Stimulated activated CD8-positive, alpha-beta memory T cell treated with anti-CD3 and anti-CD28 coated beads, Interleukin-12 subunit alpha, Interleukin-12 subunit beta, amount 100 ng/mL, for 24 hours (primary cell): ENCODE measurements around the gene PPP1R14C.
"Not testable (repeated sequence)": the region's sequence is repeated elsewhere in the genome, so short reads cannot be mapped to it uniquely, and the experiment has no call there.

Experiments
- DNase-seq: peaks from one replicate; pipeline ENCODE4 v3.0.0-alpha.2; 2020; ENCODE audit errors: extremely low read depth

PPP1R14C gene, protein sequence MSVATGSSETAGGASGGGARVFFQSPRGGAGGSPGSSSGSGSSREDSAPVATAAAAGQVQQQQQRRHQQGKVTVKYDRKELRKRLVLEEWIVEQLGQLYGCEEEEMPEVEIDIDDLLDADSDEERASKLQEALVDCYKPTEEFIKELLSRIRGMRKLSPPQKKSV

DNA sequence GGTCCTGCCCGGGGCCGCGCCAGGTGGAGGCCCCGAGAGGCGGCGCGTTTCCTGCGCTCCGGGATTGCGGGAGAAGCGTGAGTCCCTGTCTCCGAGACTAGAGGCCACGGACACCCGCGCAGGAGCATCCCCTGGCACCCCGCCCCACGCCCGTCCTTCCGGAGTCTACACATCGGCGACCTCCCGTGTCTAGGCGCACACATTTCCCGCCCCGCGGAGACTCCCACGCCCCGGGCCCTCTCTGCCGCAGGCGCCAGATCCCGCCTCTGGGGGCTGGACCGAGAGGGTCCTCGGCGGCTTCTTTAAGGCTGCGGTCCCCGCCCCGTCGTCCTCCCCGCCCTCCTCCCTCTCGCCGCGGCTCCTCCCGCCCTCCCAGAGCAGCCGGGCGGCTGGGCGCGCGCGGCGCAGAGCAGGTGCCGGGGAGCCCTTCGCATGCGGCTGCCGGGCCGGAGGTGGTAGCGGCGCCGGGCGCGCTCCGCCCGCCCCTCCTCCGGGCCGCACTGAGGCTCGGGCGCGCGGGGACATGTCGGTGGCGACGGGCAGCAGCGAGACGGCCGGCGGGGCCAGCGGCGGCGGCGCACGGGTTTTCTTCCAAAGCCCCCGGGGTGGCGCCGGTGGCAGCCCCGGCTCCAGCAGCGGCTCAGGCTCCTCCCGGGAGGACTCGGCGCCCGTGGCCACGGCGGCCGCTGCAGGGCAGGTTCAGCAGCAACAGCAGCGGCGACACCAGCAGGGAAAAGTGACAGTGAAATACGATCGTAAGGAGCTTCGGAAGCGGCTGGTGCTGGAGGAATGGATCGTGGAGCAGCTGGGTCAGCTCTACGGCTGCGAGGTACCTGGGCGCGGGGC lies at the start of gene PPP1R14C:
Gene PPP1R14C (plus strand): TSS at position 375 of the 846 bp plus-strand sequence. CDS start 149 bp downstream, at position 524.
- no peak for DNase-seq

DNA sequence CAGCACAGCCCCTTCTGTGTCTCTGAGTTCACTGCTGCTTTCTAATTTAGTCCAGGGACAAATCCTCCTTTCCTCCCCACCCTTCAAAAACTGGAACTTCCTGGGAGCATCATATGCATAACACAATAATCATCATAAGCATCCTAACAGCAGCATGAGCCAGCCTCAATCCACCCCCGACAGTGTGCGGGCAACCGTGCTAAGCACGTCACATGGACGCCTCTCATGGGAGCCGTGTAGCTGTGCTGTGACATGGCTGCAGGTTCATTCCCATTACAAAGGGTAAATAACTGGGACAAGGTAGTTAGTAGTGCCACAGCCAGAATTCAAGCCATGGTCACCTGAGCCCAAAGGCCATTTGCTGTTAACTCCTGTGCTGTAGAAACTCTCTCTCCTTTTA lies 49.4 kb upstream of the PPP1R14C start:
- no peak for DNase-seq

DNA sequence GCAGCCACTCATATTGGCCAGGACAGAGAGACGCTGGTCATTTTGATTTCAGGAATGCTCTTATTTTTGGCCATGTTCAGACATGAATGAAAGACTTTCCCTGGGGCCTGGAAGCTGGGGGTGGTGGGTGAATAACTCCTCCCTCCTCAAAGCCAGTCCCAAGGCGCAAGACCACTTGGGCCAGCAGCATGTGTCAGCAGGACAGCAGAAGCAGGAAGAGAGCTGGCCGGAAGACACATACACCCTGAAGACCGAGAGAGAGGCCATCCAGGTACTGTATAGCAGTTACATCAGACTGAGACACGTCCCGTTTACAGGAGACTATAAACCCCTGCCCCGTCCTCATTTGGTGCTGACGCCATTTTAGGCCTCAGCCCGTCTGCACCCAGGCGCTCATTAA lies 44.7 kb upstream of the PPP1R14C start:
- DNase-seq: no peak

DNA sequence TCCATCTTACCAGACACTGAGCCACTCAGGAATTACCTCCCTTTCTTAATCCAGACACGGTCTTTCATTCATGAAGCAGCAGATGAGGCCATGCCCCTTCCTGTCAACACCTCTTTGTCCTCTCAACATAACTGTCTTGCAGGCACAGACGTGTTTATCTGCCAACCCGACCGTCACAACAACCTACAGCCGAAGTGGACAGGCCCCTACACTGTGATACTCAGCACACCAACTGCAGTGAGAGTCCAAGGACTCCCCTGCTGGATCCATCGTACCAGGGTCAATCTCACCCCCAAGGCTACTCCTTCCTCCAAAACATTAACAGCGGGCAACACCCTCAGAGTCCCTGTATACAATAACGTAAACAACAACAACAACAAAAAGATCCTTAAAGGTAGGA lies 43.3 kb upstream of the PPP1R14C start:
- no peak for DNase-seq

DNA sequence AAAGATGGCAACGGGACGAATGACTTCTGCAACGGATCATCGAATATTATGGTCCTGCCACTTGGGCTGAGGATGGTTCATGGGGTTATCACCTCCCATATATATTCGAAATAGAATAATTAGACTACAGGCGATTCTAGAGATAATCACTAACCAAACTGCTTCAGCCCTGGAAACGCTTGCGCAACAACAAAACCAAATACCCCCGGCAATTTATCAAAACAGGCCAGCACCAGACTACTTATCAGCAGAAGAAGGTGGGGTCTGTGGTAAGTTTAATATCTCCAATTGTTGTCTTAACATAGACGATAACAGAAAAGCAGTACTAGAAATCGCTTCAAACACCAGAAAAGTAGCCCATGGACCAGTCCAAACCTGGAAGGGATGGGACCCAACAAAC lies 42.9 kb upstream of the PPP1R14C start:
- no peak for DNase-seq

DNA sequence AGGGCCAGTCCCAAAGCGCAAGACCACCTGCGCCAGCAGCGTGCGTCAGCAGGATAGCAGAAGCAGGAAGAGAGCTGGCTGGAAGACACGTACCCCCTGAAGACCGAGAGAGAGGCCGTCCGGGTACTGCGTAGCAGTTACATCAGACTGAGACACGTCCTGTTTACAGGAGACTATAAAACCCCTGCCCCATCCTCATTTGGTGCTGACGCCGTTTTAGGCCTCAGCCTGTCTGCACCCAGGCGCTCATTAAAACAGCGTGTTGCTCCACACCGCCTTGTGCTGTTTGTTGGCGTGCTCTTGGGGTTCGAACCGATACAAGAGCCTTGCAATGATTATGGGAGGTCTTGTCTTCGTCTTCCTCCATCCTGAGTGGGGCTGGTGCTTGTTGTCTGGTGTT lies 42.1 kb upstream of the PPP1R14C start:
- no peak for DNase-seq

DNA sequence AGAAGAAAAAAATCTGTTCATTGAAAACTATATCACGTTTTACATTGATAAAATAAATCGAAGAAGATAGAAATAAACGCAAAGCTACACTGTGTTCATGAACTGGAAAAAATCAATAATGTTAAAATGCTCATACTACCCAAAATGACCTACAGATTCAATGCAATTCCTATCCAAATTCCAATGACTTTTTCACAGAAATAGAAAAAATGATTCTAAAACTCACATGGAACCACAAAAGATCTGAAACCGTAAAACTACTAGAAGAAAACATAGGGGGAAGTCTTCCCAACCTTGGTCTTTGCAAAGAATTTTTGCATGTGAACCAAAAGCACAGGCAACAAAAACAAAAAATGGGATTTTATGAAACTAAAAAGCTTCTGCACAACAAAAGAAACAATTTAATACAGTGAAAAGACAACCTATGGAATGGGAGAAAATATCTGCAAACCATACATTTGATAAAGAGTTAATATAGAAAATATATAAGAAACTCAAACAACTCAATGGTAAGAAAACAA lies 40.0 kb upstream of the PPP1R14C start:
- no peak for DNase-seq

DNA sequence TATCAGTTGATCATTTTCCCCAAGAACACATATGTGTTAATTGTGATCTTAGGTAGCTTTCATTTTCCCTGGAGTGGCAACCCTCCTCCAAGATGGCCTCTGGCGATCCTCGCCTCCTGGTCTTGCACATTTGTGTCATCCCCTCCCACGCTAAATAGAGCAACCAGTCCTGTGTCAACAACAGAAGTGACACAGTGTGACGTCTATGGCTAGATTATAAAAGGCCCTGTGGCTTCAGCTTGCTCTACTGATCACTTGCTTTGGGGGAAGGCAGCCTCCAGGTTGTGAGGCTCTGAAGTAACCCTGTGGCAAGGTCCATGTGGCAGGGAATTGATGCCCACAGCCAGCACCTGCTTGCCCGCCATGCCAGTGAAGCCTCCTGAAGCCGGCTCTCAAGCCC lies 30.6 kb upstream of the PPP1R14C start:
- no peak for DNase-seq

DNA sequence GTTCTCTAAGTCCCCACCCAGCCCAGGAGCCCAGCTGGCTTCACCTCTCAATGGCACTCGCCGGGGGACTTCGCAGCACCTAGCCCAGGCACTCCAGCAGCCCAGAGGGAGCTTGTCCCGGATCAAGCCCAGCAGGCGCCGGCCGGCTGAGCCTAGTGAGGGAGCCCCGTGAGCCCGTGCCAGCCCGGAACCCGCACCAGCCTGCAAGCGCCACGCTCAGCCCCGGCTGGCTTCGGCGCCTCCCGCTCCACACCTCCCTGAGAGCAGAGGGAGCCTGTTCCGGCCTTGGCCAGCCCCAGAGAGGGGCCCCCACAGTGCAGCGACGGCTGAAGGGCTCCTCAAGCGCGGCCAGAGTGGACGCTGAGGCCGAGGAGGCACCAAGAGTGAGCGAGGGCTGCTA lies 27.1 kb upstream of the PPP1R14C start:
- DNase-seq: no peak

DNA sequence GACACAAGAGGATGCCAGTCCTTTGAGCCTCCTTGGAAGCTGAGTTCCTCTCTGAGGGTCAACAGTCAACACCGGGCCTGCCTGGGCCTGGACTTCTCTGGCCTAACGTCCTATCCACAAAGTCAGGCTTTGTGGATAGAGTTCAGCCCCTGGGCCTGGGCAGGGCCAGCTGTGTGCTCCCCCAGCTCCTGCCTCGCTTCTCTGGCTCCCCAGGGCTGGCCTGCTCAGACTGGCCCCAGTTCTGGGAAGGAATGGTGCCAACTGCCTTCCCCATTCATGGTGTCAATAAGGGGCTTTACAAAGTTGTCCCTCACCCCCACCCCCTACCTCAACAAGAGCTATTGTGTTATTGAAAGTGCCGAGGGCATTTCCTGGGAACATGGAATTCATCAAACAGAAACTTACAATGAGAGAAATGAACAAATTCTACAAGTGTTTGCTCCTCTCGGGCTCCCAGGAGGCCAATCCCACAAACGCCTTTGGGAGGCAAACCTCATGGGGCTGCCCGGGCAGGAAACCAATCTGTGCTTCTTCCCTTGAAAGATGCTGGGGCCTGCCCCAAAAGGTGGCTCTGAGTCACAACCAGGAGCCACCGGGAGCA lies 26.5 kb upstream of the PPP1R14C start:
- no peak for DNase-seq

DNA sequence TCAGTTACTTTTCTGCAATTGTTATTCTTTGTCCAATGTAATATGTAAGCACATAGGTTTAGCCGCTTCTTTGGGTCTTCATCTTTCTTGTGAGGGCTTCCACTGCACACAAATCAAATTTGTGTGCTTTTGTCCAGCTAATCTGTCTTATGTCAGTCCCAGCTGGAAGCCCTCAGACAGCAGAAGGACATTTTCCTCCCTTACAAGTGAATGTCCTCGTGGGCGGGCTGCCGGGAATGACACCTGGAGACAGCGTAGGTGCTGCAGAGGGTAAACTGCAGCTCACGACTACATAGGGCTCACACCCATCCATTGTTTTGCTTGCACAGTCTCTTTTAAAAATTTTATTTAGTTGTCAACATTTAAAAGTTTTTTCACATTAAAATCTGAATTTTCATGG lies 24.6 kb upstream of the PPP1R14C start:
- no peak for DNase-seq

DNA sequence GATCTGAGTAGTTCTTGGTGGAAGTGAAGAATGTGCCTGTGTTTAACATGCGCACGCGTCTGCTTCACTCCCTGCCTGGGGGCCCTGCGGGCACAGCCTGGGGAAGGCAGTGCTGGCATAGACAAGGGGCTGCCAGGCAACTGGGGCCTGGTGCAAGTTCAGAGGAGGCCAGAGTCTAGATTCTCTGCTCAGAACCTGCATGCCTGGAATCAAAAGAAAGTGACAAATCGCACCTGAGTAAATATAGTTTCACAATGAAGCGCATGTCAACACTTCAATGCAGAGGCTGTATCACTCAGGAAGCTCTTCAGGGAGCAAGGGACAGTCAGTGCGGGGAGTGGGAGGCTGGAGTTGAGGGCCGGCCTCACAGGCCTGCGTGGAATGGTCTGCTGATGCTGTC lies 24.2 kb upstream of the PPP1R14C start:
- no peak for DNase-seq

DNA sequence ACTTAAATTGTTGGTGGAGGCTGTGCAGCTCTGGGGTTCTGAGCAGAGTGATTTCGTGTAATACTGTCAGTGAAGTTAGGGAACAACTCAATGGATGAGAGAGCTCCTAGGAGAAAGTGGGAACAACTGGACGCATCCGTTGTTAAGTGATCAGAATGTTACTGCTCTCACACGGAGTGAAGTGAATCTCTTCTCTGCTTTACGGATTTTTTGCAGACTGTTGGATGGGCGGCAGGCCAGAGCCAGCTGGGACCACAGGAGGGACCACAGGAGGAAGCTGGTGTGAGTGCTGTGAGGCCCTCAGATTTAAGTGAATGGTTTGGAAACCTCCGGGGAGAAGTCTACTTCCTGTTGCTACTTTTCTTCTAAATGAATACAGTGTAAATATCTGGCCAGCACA lies 23.7 kb upstream of the PPP1R14C start:
- no peak for DNase-seq

DNA sequence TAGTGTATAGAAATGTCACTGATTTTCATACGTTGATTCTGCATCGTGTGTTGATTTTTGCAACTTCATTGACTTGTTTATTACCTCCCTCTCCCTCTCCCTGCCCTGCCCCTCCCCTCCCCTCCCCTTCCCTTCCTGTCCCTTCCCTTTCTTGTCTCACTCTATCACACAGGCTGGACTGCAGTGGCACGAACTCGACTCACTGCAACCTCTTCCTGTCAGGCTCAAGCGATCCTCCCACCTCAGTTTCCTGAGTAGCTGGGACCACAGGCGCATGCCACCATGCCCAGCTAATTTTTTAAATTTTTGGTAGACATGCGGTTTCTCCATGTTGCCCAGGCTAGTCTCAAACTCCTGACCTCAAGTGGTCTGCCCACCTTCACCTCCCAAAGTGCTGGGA lies 19.2 kb upstream of the PPP1R14C start:
- DNase-seq: no peak

DNA sequence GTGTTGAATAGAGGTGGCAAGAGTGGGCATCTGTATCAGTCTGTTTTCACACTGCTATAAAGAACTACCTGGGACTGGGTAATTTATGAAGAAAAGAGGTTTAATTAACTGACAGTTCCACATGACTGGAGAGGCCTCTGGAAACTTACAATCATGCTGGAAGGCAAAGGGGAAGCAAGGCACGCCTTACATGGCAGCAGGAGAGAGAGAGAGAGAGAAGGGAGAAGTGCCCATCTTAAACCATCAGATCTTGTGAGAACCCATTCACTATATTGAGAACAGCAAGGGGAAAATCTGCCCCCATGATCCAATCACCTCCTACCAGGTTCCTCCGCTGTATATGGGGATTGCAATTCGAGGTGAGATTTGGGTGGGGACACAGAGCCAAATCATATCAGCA lies 18.6 kb upstream of the PPP1R14C start:
- no peak for DNase-seq

DNA sequence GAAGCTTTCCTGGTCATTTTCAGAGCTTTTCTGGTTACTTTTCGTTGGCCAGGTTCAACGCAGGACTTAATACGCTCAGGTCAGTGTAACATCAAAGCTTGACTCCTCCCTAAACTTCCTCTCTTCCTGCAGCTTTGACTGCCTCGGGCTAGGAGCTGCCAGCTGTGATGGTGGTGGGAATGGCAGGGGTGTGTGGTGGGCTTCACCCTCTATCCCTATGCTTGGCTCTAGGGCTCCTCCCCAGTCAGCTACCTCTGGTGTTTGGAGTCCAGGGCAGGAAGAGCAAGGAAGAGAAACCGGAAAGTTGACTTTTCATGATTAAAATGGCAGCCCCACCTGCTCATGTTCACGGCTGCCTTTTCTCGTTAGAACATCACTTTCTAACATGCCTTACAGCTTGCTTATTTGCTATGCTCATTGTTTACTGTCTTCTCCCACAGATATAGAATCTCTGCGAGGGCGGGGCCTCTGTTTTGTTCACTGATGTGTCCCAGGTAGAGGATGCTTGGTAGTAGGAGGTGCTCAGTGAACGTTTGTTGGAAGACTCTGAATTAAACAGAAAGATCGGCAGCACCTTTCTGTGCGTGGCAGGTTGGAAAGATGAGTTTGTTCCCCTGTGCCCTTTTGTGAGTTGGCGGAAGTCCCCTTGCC lies 16.1 kb upstream of the PPP1R14C start:
- DNase-seq: no peak

DNA sequence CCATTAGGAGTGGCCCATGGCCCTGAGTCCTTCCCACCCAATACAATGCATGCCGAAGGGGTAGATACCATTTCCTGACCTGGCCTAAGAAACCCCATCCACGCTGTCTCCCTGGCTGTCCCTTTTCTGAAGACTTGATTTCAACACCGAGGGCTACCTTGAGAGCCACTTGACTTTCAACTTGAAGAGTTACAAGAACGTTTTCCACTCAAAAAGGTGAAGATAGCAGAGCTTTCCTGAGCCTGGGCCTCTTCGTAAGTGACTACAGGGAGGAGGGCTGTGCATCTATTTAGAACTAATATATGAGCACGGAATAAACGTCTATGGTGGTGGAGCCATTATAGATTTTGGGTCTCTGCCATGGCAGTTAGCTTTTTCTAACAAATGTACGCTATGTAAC lies 14.4 kb upstream of the PPP1R14C start:
- no peak for DNase-seq

DNA sequence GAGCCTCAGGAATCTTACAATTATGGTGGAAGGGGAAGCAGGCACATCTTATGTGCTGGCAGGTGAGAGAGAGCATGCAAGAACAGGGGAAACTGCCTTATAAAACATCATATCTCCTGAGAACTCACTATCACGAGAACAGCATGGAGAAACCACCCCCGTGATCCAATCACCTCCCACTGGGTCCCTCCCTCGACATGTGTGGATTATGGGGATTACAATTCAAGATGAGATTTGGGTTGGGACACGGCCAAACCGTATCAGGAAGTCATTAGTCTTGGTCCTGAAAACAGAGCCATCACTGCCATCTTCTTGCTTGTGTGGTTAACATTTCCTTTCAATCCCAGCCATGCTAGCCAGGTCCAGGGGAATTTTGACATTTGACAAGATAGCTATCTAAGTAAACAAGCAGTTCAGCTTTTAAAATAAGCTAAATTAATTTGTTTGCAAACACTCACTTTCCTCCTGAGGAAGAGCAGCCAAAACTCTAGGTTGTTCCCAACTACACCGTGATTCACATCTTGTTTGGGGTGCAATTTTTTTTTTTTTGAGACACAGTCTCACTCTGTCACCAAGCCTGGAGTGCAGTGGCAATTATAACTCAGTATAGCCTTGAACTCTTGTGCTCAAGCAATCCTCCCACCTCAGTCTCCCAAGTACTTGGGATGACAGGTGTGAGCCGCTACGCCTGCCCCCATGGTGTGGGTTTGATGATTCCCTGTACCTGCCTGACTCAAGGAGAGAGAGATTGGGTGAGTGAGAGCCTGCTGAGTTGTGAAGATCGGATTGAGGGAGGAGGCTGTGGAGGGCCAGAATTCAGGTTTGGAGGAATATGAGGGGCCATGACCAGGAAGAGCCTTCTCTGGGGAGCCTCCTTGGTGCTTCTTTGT lies 13.0 kb upstream of the PPP1R14C start:
- no peak for DNase-seq

DNA sequence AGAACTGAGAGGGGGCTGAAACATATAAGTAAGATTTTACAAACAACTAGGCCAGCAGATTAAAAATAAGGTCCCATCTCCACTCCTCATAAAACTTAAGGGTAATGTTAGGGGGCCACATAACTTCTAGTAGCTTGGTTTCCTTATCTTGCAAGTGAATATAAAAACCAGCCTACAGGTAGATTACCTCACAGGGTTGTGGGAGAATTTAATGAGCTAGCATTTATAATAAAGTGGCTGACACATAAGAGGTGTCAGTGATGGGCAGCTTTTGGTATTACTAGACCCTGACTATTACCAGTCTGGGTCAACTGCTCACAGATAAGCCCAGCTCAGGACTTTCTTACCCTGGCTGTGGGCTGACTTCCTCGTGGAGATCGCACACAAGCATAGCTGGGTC lies 9.2 kb upstream of the PPP1R14C start:
- no peak for DNase-seq

DNA sequence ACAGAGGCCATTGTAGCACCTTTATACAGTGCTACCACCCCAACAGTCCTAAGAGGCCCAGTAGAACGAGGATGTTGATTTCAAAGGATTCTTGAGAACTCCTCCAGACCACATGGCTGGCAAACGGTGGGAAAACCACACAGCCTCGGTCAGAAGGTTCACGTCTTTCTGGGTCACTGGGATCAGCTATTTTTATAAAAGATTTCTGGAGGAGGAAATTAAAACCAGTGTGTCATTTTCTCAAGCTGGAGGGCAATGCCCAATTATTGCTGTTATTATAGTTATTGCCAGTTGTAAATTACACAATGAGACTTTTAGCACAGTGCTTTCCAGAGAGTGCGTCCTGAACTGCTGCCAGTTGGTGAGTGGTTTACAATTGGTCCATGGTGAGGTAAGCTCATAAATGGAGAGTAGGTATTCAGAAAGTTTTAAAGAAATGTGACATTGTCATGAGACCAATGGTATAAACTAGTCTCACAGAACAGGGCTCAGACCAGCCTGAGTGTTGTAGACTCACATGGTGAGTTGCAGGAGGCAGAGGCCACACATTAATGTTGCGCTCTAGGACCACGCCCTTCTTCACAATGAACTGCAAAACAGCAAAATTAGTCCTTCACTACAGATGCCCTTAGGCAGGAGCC lies 8.4 kb upstream of the PPP1R14C start:
- no peak for DNase-seq

DNA sequence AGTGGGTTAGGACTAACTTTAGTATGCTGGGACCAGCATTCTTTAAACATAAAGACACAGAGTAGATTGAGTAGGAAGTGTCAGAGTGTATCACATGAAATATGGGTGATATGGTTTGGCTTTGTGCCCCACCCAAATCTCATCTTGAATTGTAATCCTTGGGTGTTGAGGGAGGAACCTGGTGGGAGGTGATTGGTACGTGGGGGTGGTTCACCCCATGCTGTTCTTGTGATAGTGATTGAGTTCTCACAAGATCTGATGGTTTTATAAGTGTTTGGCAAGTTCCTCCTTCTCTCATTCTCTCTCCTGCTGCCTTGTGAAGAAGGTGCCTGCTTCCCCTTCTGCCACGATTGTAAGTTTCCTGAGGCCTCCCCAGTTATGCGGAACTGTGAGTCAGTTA lies 5.1 kb upstream of the PPP1R14C start:
- DNase-seq: not testable (repeated sequence)
